DND-41 (cell line): ENCODE measurements around the gene ABCB11.

ENCODE experiments used
- ATAC-seq: fragments of 200-7000 bp; cut with Tn5 transposase; 3 replicates; pipeline ENCODE4 v1.9.1; 2021; ENCODE audit warnings: low read depth; ENCODE audit not compliant: insufficient read depth
- DNase-seq: peaks from one replicate; pipeline ENCODE4 v3.0.0-alpha.2; 2020
- H2AFZ ChIP-seq: 2 replicates; pipeline ENCODE4 v1.6.0; 2012; ENCODE audit warnings: low read depth, low read length
- H3K27ac ChIP-seq: 2 replicates; pipeline ENCODE4 v1.5.1; 2012; ENCODE audit warnings: low read length, inconsistent platforms
- H3K27me3 ChIP-seq: fragments of 200-600 bp; sonication (generic); 2 replicates; pipeline ENCODE4 v1.6.0; 2012; ENCODE audit warnings: low read length, mild to moderate bottlenecking, inconsistent platforms; ENCODE audit not compliant: insufficient read depth, poor library complexity
- H3K36me3 ChIP-seq: 2 replicates; pipeline ENCODE4 v1.5.1; 2012; ENCODE audit warnings: low read length, inconsistent platforms; ENCODE audit not compliant: insufficient read depth
- H3K4me1 ChIP-seq: 2 replicates; pipeline ENCODE4 v1.5.1; 2012; ENCODE audit warnings: mild to moderate bottlenecking, low read length; ENCODE audit not compliant: insufficient read depth
- H3K4me2 ChIP-seq: 2 replicates; pipeline ENCODE4 v1.6.0; 2012; ENCODE audit warnings: mild to moderate bottlenecking, moderate library complexity, low read length, inconsistent platforms; ENCODE audit not compliant: insufficient read depth
- H3K4me3 ChIP-seq, 2 experiments: fragments of 200-600 bp in 1 of 2; shearing (Covaris generic) in 1 of 2; 2 replicates each; pipeline ENCODE4 v1.5.1; 2012 to 2016; ENCODE audit warnings: inconsistent platforms in 2 of 2, low read length in 2 of 2, mild to moderate bottlenecking in 2 of 2, low read depth in 1 of 2, moderate library complexity in 1 of 2
- H3K79me2 ChIP-seq: 2 replicates; pipeline ENCODE4 v1.6.0; 2012; ENCODE audit warnings: low read length, inconsistent platforms; ENCODE audit not compliant: insufficient read depth
- H3K9ac ChIP-seq: 2 replicates; pipeline ENCODE4 v1.6.0; 2012; ENCODE audit warnings: low read depth, mild to moderate bottlenecking, inconsistent platforms, low read length, moderate library complexity
- H3K9me3 ChIP-seq: 2 replicates; pipeline ENCODE4 v1.5.1; 2012; ENCODE audit warnings: low read length, moderate library complexity, mild to moderate bottlenecking, inconsistent platforms; ENCODE audit not compliant: insufficient read depth, severe bottlenecking
- H4K20me1 ChIP-seq: 2 replicates; pipeline ENCODE4 v1.6.0; 2012; ENCODE audit warnings: low read length; ENCODE audit not compliant: insufficient read depth
- CTCF ChIP-seq: IDR thresholded peaks from 2 replicates; pipeline ENCODE4 v1.5.1; 2012; ENCODE audit warnings: borderline replicate concordance, low read length, moderate library complexity, mild to moderate bottlenecking; ENCODE audit not compliant: poor library complexity, severe bottlenecking; ENCODE audit errors: extremely low read depth
- EZH2 ChIP-seq: IDR thresholded peaks from 3 replicates; pipeline ENCODE4 v1.6.1; 2012; ENCODE audit warnings: borderline replicate concordance, low read depth, mild to moderate bottlenecking, moderate library complexity, low read length, inconsistent platforms; ENCODE audit not compliant: severe bottlenecking

The ABCB11 gene

GRCh38 chr2:169031202-169031601, at the start of gene ABCB11:
ABCB11 (minus strand) TSS chr2:169031324; CDS start chr2:169018125, 13,199 bp downstream.
- no peak within 1 kb of the TSS for H2AFZ ChIP-seq
- H3K27ac ChIP-seq: no peak within 1 kb of the TSS
- no peaks in the 10 kb centered on the region for H3K36me3 ChIP-seq
- no peaks in the 10 kb centered on the region for H3K27me3 ChIP-seq
- no peak within 1 kb of the TSS for H3K4me2 ChIP-seq
- H4K20me1 ChIP-seq: no peaks in the 10 kb centered on the region
- no peaks in the 10 kb centered on the region for H3K9me3 ChIP-seq
- no peak for ATAC-seq
- no peak for DNase-seq
- no peak within 1 kb of the TSS for H3K9ac ChIP-seq
- no peak within 1 kb of the TSS for H3K4me3 ChIP-seq
- TF ChIP-seq EZH2: no peak
- no peak for TF ChIP-seq CTCF
- H3K79me2 ChIP-seq: no peaks in the 10 kb centered on the region
- no peaks in the 10 kb centered on the region for H3K4me1 ChIP-seq

GRCh38 chr2:169080250-169081069, 49.3 kb upstream of the ABCB11 start:
- H3K27ac ChIP-seq: no peak overlapping the region
- no peak for ATAC-seq
- no peak overlapping the region for H2AFZ ChIP-seq
- H3K4me3 ChIP-seq: no peak overlapping the region
- no peaks in the 10 kb centered on the region for H3K4me1 ChIP-seq
- DNase-seq: no peak
- H3K36me3 ChIP-seq: no peaks in the 10 kb centered on the region
- no peaks in the 10 kb centered on the region for H3K27me3 ChIP-seq
- H3K9ac ChIP-seq: no peak overlapping the region
- no peaks in the 10 kb centered on the region for H3K9me3 ChIP-seq
- TF ChIP-seq CTCF (no peak), EZH2 (no peak)
- H3K4me2 ChIP-seq: no peak overlapping the region
- H3K79me2 ChIP-seq: no peaks in the 10 kb centered on the region
- no peaks in the 10 kb centered on the region for H4K20me1 ChIP-seq

GRCh38 chr2:169077674-169078240, 46.6 kb upstream of the ABCB11 start:
- TF ChIP-seq EZH2 (no peak), CTCF (no peak)
- Histone ChIP-seq H3K4me2 (no peak overlapping the region), H3K79me2 (no peaks in the 10 kb centered on the region), H3K27ac (no peak overlapping the region), H3K9ac (no peak overlapping the region), H3K9me3 (no peaks in the 10 kb centered on the region), H3K4me3 (no peak overlapping the region), H3K27me3 (no peaks in the 10 kb centered on the region), H4K20me1 (no peaks in the 10 kb centered on the region), H3K36me3 (no peaks in the 10 kb centered on the region), H2AFZ (no peak overlapping the region), H3K4me1 (no peaks in the 10 kb centered on the region)
- DNase-seq (no peak), ATAC-seq (no peak)
